ENCODE measurements around the gene PIGN.
A peak's percentile ranks its signal among the peaks of the same experiment; 100 is the strongest.

The PIGN gene

GRCh38 chr18:62125702-62126101 is 61.2 kb downstream of the PIGN start:
- no peak overlapping the region for H3K4me3 ChIP-seq (ENCODE audit: low read length)
- no peak for DNase-seq (ENCODE audit: low read depth, low spot score)

DNA sequence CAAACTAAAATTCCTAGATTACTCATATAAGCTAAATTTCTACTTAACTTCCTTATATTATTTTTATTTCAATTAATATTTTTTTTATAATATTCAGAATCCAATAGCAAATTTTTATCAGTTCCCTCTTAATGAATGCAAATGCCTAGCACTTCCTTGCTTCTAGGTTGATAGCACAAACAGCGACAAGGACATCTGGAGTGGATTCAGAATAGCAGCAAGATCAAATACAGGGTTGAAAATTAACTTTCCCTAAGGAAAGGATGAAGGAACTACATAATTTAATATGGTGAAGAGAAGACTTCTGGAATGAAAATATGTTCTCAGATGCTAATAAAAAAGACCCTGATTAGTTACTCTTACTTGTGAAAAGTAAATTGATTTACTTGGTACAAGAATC is 64.5 kb downstream of the PIGN start:
- no peak for DNase-seq (ENCODE audit: low read depth, low spot score)
- H3K4me3 ChIP-seq (ENCODE audit: low read length), result no peak overlapping the region

- no peak overlapping the region for H3K4me3 ChIP-seq (ENCODE audit: low read length)
- no peak for DNase-seq (ENCODE audit: low read depth, low spot score)
These were observed 67.0 kb downstream of the PIGN start for GRCh38 chr18:62119884-62120283.

DNA sequence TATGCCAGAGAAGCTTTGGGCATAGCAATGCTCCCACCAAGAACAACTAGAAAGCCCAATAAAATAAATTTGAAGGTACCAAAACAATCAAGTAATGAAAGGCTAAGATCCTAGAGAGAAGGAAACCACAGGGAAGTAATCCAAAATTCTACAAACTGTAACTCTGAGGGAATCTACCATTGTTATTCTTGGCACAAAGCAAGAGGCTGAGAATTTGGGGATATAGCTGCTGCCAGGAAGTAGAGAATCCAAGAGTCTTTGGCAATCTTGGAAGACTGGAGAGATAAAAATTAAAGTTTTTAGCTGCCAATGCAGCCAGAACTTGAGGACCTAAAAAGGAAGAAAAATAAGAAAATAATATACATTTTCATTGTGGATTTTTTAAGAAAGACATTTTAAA is 68.5 kb downstream of the PIGN start:
- no peak overlapping the region for H3K4me3 ChIP-seq (ENCODE audit: low read length)
- DNase-seq (ENCODE audit: low read depth, low spot score), result no peak

GRCh38 chr18:62109676-62110075 is 77.2 kb downstream of the PIGN start:
- H3K4me3 ChIP-seq (ENCODE audit: low read length), result no peak overlapping the region

DNA sequence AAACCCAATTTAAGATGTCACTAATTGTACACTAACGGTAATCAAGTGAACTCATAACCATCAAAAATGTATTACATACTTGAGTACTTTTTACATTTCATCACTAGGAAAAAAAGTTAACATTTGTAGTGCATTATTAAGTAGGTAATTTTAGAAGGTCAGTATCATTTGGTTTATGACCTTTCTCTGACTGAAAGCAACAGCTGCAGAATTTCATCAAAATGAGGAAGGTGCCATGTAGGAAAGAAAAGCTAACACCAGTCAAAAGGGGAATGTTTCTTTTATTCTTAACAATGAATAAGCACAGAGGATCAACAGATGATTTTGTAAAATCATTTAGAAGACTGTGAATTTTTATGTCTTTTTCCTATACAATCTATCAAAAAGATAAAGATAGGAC is 79.0 kb downstream of the PIGN start:
- H3K4me3 ChIP-seq (ENCODE audit: low read length), result no peak overlapping the region
- DNase-seq (ENCODE audit: low read depth, low spot score), result no peak

More at GRCh38 chr18:62109676-62110075, 77.2 kb downstream of the PIGN start:
- DNase-seq (ENCODE audit: low read depth, low spot score), result no peak

DNA sequence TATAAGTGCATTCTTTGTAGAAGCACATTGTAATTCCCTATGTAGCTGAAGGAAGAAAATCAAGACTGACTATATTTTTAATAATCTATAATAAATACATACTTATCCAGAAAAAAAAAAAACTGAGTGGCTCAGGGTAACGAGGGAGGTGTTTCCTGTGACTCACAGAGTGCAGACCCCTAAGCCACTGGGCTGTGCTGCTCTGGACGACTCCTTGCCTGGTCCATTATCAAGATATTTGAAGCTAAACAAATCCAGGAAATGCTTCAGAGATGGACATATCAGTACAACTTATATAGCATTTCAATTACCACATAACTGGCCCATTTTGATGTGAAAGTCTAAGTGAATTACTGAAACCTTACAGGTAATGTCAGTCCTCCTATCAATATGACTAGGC is 80.6 kb downstream of the PIGN start:
- DNase-seq (ENCODE audit: low read depth, low spot score), result no peak
- H3K4me3 ChIP-seq (ENCODE audit: low read length), result no peak overlapping the region

GRCh38 chr18:62105376-62105775 is 81.5 kb downstream of the PIGN start:
- no peak overlapping the region for H3K4me3 ChIP-seq (ENCODE audit: low read length)
- no peak for DNase-seq (ENCODE audit: low read depth, low spot score)

DNA sequence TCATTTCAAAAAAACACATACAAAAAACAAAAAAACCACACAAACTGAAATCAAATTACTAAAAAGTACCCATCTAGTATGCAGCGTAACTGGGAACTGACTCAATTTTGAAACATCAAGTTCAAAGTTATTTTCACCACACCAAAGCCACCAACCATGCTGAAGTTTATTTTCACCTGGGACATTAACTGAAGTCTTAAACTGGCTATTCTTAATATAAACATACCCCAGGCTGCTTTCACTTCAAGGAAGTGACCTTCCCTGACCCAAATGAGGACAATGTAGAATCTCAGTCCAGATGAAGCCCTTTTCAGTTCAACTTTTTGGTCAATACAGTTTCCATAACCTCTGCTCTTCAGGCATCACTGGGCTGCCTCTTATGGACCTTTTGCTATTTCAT is 84.6 kb downstream of the PIGN start:
- DNase-seq (ENCODE audit: low read depth, low spot score), result peak; percentile 29
- no peak overlapping the region for H3K4me3 ChIP-seq (ENCODE audit: low read length)

DNA sequence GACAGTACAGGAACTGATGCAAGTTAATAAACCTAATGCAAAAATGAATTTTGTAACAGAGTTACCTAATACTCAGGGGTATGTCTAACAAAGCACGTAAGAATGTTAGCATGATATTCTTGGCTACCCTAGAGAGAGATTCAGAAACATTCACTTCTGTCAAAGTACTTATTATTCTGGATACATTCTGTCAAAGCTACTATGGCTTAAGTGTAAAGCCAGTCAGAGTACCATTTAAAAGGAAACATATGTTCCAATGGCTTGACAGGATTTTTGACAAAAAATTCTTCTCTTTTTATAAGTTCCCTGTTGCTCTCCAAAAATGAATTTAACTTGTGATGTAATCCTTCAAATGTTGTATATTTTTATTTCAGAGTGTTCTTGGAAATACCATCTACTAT is 85.5 kb downstream of the PIGN start:
- no peak for DNase-seq (ENCODE audit: low read depth, low spot score)
- no peak overlapping the region for H3K4me3 ChIP-seq (ENCODE audit: low read length)

GRCh38 chr18:62098960-62099359 is 87.9 kb downstream of the PIGN start:
- no peak for DNase-seq (ENCODE audit: low read depth, low spot score)
- no peak overlapping the region for H3K4me3 ChIP-seq (ENCODE audit: low read length)

GRCh38 chr18:62097698-62098097 is 89.2 kb downstream of the PIGN start:
- no peak overlapping the region for H3K4me3 ChIP-seq (ENCODE audit: low read length)
- no peak for DNase-seq (ENCODE audit: low read depth, low spot score)

- H3K4me3 ChIP-seq (ENCODE audit: low read length), result no peak overlapping the region
- DNase-seq (ENCODE audit: low read depth, low spot score), result no peak
These were observed 95.3 kb downstream of the PIGN start for GRCh38 chr18:62091487-62092120.

DNA sequence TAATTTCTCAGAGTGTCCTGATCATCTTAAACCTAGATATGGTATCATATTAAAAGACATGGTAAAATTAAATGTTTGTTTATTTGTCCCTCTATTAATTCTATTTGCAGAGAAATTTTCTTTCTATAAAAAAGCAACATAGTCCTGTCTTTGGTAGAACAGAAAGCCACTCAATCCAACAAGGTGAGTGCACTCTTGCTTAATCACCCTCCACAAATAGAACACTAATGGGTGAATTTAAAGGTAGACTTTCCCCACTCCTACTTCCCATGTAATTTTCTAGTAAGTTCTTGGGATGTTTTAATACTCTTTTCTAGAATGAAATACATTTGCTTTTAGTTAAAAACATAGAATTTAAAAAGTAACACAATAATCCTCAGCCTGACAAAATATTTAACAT is 97.7 kb downstream of the PIGN start:
- no peak for DNase-seq (ENCODE audit: low read depth, low spot score)

DNA sequence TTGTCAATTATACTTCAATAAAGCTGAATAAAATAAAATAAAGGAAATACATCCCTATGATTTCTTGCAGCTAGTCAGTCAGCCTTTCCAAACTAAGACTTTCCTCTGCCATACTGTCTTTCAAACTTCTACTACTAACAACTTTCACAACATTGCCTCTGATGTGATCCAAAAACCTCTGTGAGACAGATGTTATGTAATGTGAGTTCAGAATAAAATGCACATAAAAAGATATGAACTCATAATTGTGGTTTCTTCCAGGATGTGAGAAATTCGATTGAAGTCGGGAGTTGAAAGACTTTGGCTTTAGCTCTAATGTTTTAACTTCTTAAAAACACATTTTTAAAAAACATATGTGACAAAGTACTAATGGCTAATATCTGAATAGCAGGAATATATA is 98.7 kb downstream of the PIGN start:
- H3K4me3 ChIP-seq (ENCODE audit: low read length), result no peak overlapping the region
- peak; percentile 72 for DNase-seq (ENCODE audit: low read depth, low spot score)

More for the DNA sequence above, 97.7 kb downstream of the PIGN start:
- no peak overlapping the region for H3K4me3 ChIP-seq (ENCODE audit: low read length)

GRCh38 chr18:62085756-62086155 is 101.1 kb downstream of the PIGN start:
- no peak for DNase-seq (ENCODE audit: low read depth, low spot score)
- no peak overlapping the region for H3K4me3 ChIP-seq (ENCODE audit: low read length)

- H3K4me3 ChIP-seq (ENCODE audit: low read length), result no peak overlapping the region
- DNase-seq (ENCODE audit: low read depth, low spot score), result no peak
These were observed 105.0 kb downstream of the PIGN start for GRCh38 chr18:62081761-62082294.

DNA sequence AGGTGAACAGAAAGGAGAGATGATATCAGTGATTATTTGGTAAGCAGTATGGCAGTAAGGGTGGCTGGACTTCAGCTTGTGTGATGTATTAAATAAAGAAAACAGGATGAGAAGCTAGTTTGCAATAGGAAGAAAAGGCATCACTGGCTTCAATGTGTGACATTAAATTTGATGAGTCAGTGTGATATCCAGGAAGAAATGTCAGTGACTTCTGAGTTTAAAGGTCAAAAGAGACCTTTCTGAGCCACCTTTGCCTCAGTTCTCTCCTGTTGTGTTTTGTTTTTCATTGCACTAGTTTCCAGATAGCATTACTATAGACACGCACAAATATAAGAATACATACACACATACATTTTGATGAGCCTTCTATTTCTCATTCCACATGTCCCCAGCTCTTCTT is 105.6 kb downstream of the PIGN start:
- no peak for DNase-seq (ENCODE audit: low read depth, low spot score)
- no peak overlapping the region for H3K4me3 ChIP-seq (ENCODE audit: low read length)

DNA sequence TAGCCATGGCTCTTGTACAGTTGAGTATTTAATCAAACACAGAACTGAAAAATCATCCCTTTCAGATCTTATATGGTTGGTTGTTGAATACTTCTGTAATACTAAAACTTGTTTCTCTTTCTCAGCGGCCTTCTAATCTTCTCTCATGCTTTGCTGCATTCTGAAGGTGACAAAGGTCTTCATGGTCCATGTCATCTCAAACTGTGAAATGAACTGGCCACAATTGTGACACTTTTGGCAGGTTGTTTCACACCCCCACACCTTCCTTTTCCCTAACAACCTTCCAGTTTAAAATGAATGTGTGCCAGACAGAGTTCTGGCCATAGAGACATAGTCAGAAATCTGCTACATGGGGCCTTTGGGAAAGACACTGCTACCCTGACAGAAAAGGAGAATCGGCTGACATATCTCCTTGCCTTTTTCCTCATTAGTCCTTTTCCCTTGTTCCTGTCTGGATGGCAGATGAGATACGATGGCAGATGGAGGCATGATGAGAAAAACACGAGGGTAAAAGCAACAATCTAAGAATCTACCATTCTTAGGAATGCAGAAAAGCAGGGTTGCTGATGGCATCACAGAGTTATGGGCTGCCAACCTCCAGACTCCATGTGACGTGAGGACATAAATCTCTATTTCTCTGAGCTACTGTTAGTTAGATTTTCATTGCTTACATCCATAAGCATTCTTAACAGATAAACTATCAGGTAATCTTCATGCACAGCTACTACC is 106.5 kb downstream of the PIGN start:
- DNase-seq (ENCODE audit: low read depth, low spot score), result no peak

GRCh38 chr18:62073461-62074281 is 113.2 kb downstream of the PIGN start:
- DNase-seq (ENCODE audit: low read depth, low spot score), result no peak
- no peak overlapping the region for H3K4me3 ChIP-seq (ENCODE audit: low read length)

More for the DNA sequence above, 106.5 kb downstream of the PIGN start:
- H3K4me3 ChIP-seq (ENCODE audit: low read length), result no peak overlapping the region
